Jurkat, Clone E6-1 (cell line): Measurements from ENCODE around the gene GLI3.
"Not testable (repeated sequence)": the region's sequence is repeated elsewhere in the genome, so short reads cannot be mapped to it uniquely, and the experiment has no call there.

Source experiments
- DNase-seq: peaks from one replicate; pipeline ENCODE4 v3.0.0-alpha.2; 2011; ENCODE audit warnings: low read depth, low spot score
- H3K4me3 ChIP-seq: 2 replicates; pipeline ENCODE4 v1.5.1; 2011; ENCODE audit warnings: mild to moderate bottlenecking, low read length, control low read depth, moderate library complexity

GLI3 gene

GRCh38 chr7:42218248-42218647 lies 18.8 kb downstream of the GLI3 start:
- no peak overlapping the region for H3K4me3 ChIP-seq
- DNase-seq = no peak

GRCh38 chr7:42217548-42217947 lies 19.5 kb downstream of the GLI3 start:
- H3K4me3 ChIP-seq = no peak overlapping the region
- DNase-seq = no peak

GRCh38 chr7:42217053-42217452 lies 20.0 kb downstream of the GLI3 start:
- DNase-seq = no peak
- no peak overlapping the region for H3K4me3 ChIP-seq

GRCh38 chr7:42214060-42214679 lies 22.8 kb downstream of the GLI3 start:
- DNase-seq = no peak
- H3K4me3 ChIP-seq = no peak overlapping the region

- H3K4me3 ChIP-seq = no peak overlapping the region
- DNase-seq = no peak
These were observed 23.9 kb downstream of the GLI3 start for GRCh38 chr7:42213093-42213492.

GRCh38 chr7:42212541-42213090 lies 24.4 kb downstream of the GLI3 start:
- DNase-seq = no peak
- no peak overlapping the region for H3K4me3 ChIP-seq

GRCh38 chr7:42211938-42212337 lies 25.1 kb downstream of the GLI3 start:
- no peak overlapping the region for H3K4me3 ChIP-seq
- DNase-seq = no peak

GRCh38 chr7:42210779-42211178 lies 26.2 kb downstream of the GLI3 start:
- DNase-seq = no peak
- no peak overlapping the region for H3K4me3 ChIP-seq

- no peak for DNase-seq
These were observed 26.7 kb downstream of the GLI3 start for GRCh38 chr7:42210333-42210732.

GRCh38 chr7:42209085-42209484 lies 27.9 kb downstream of the GLI3 start:
- DNase-seq, H3K4me3 ChIP-seq: not testable (repeated sequence)

More at GRCh38 chr7:42210333-42210732, 26.7 kb downstream of the GLI3 start:
- no peak overlapping the region for H3K4me3 ChIP-seq

- DNase-seq = no peak
- H3K4me3 ChIP-seq = no peak overlapping the region
These were observed 28.4 kb downstream of the GLI3 start for GRCh38 chr7:42208572-42208971.

GRCh38 chr7:42207420-42207819 lies 29.6 kb downstream of the GLI3 start:
- no peak overlapping the region for H3K4me3 ChIP-seq
- DNase-seq = no peak

GRCh38 chr7:42203336-42203735 lies 33.7 kb downstream of the GLI3 start:
- DNase-seq = no peak
- no peak overlapping the region for H3K4me3 ChIP-seq

- DNase-seq = no peak
These were observed 34.4 kb downstream of the GLI3 start for GRCh38 chr7:42202601-42203000.

GRCh38 chr7:42198974-42199668 lies 37.9 kb downstream of the GLI3 start:
- peak; percentile 88 for DNase-seq
- H3K4me3 ChIP-seq = peak overlapping the region; percentile 25

More at GRCh38 chr7:42202601-42203000, 34.4 kb downstream of the GLI3 start:
- H3K4me3 ChIP-seq = no peak overlapping the region

- DNase-seq = no peak
- no peak overlapping the region for H3K4me3 ChIP-seq
These were observed 38.7 kb downstream of the GLI3 start for GRCh38 chr7:42198296-42198695.

- no peak for DNase-seq
- H3K4me3 ChIP-seq = no peak overlapping the region
These were observed 39.6 kb downstream of the GLI3 start for GRCh38 chr7:42197451-42197850.

- H3K4me3 ChIP-seq = no peak overlapping the region
- DNase-seq = no peak
These were observed 42.8 kb downstream of the GLI3 start for GRCh38 chr7:42194238-42194637.

- DNase-seq = peak; percentile 79
- no peak overlapping the region for H3K4me3 ChIP-seq
These were observed 43.4 kb downstream of the GLI3 start for GRCh38 chr7:42193471-42194129.

GRCh38 chr7:42192851-42193461 lies 44.1 kb downstream of the GLI3 start:
- no peak overlapping the region for H3K4me3 ChIP-seq
- no peak for DNase-seq
